ENCODE results near the gene SH3BP5.

DNA sequence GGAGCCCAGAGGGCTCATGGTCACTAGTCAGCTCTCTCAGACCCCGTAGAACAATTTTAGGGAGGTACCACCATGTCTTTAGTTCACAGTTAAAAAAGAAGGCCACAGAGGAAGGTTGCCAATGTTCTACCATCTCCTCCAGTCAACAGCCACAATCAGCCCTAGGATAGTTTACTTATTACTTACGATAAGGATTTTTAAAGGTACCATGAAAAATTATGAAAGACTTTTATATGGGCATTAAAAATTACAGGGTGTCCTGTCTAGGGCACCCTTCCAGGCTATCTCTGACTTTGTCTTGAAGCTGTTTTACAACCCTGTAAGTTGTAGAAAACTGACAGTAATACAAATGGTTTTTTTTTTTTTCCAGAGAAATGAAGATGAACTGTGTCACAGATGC lies 68.5 kb downstream of the SH3BP5 start:
- no peak for TF ChIP-seq CTCF (conservative IDR thresholded peaks at IDR 0.05; ENCODE audit: low read depth, low read length)
- TF ChIP-seq EZH2 (IDR thresholded peaks at IDR 0.05; ENCODE audit: borderline replicate concordance, low read depth, low read length, poor library complexity, severe bottlenecking), result no peak
